Fibroblast of villous mesenchyme (primary cell): ENCODE measurements around the gene NIT1. TPM values are rescaled to one million over a fixed set of nuclear protein-coding genes. Genes with fewer than 3 reads are reported as not detected.

Source experiments
- DNase-seq: peaks from one replicate; pipeline ENCODE4 v3.0.0-alpha.2; 2010; ENCODE audit warnings: low read depth
- H3K4me3 ChIP-seq: 2 replicates; pipeline ENCODE4 v1.5.1; 2011; ENCODE audit warnings: low read depth, mild to moderate bottlenecking, low read length
- total RNA-seq: library from RNA; depleted of rRNA; stranded (reverse); fragments of >200 nt; gene quantifications from 2 replicates; pipeline ENCODE4 v1.2.3, GENCODE V29; 2012
- TF ChIP-seq, protein P1 (sequence below): IDR thresholded peaks from 2 replicates; pipeline ENCODE4 v1.5.1; 2012; ENCODE audit warnings: low read depth, mild to moderate bottlenecking, low read length; ENCODE audit not compliant: insufficient read depth

The NIT1 gene
- total RNA-seq, 1 donor = 26.8 TPM

DNA sequence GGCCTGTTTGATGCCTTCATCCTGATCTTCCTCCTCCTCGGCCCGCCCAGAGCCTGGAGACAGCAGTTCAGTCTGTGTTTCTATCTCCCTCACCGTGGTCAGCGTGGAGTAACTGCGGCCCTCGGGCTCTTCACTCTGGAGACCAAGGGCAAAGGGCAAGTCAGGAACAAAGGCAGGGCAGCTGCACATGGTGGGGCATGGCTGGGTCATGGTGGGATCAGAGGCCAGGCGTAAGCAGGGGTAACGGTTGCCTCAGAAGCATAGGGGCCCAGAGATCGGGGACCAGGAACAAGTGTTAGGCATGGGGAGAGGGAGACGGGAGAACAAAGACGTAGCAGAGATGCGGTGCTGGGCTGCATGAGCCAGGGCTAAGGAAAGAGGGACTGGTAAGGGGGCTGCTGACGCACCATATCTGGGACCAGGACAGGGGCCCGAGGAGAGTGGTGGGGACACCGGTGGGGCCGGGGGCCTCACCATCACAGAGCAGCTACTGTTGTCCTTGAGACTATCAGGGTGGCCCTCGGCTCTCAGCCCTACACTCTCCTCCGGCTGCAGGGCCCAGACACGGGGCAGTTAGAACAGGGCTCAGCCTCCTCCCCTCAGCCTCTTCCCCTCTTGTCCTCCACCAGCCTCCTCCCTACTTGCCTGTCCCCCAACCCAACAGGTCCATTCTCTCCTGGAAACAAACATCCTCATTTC lies 45.0 kb upstream of the NIT1 start:
- TF ChIP-seq, protein P1, sequence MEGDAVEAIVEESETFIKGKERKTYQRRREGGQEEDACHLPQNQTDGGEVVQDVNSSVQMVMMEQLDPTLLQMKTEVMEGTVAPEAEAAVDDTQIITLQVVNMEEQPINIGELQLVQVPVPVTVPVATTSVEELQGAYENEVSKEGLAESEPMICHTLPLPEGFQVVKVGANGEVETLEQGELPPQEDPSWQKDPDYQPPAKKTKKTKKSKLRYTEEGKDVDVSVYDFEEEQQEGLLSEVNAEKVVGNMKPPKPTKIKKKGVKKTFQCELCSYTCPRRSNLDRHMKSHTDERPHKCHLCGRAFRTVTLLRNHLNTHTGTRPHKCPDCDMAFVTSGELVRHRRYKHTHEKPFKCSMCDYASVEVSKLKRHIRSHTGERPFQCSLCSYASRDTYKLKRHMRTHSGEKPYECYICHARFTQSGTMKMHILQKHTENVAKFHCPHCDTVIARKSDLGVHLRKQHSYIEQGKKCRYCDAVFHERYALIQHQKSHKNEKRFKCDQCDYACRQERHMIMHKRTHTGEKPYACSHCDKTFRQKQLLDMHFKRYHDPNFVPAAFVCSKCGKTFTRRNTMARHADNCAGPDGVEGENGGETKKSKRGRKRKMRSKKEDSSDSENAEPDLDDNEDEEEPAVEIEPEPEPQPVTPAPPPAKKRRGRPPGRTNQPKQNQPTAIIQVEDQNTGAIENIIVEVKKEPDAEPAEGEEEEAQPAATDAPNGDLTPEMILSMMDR = no peak
- no peak overlapping the region for H3K4me3 ChIP-seq

DNA sequence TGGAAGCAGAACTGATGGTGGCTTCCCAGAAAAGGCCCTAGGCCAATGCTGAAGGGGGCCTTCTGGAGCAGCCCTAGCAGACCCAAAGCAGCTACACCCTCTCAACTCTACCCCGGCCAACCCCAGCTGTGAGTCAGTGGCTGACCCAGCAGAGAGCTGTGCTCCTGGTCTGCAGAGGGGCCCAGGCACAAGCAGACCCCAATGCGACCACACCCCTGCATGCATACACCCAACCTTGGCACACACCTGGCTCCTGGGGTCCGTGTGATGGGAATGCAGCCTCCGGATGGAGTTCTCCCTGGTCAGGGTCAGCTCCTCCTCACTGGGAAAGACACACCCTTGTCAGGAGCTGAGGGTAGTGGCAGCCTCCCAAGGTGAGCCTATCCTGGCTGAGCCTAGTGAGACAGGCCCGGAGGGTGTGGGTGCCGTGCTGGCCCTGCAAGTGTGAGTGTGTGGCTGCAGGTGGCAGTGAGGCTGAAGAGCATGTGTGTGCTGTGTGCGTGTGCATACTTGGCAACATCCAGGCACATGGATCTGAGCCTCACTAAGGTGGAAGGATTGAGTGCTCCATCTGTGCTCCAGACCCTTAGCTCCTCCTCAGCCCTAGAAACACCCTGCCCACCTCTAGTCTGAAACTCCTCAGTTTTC lies 44.3 kb upstream of the NIT1 start:
- TF ChIP-seq, protein P1 = no peak

More for the DNA sequence above, 45.0 kb upstream of the NIT1 start:
- no peak for DNase-seq

DNA sequence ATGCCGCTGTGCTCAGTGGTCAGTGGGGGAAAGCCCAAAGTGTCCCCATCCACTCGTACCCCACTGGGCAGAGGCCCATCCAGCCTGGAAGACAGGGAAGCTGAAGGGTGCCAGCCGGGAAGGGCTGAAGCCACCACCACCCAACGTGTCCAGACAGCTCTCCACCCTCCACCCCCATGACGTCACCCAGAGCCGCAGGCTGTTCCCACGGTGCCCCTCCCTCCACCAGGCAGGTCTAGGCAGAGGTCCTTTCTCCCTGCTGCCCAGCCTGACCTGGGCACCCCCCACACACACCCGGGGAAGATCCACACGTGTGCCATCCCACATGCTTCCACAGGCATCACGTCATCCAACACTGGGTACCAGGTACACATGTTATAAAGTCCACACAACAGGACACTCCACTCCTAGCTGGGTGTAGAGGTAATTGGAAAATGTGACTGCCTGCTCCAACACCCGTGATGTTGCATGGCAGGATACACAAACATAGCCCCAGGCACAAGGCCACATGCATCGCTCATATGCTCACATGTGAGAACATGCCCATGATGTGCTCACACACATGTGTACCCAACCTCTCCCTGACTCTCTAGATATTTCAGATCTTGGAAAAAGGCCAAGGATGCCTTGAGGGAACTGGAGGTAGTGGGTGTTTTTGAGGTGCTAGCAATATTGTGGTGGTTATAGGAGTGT lies 43.1 kb upstream of the NIT1 start:
- TF ChIP-seq, protein P1 = no peak

More for the DNA sequence above, 44.3 kb upstream of the NIT1 start:
- no peak for DNase-seq
- no peak overlapping the region for H3K4me3 ChIP-seq

DNA sequence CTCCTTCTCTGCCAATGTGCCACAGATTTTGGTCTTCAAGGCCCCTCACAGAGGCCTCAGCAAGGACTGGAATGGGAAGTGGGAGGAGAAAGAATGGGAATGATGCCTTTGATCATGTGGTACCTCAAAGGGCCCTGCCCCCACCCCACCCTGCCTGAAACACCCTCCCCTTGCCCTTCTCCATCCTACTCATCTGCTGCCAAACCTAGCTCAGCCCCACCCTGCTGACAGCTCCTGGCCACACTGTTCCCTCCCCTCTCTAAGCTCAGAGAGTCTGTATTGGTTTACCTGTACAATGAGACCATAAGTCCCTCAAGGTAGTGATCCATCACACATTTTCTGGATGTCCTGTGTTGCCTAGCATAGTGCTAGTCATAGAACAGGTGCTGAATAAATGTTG lies 41.5 kb upstream of the NIT1 start:
- no peak for DNase-seq
- H3K4me3 ChIP-seq = no peak overlapping the region
- TF ChIP-seq, protein P1 = no peak

More for the DNA sequence above, 43.1 kb upstream of the NIT1 start:
- H3K4me3 ChIP-seq = peak overlapping the region; percentile 27
- peak; percentile 51 for DNase-seq

DNA sequence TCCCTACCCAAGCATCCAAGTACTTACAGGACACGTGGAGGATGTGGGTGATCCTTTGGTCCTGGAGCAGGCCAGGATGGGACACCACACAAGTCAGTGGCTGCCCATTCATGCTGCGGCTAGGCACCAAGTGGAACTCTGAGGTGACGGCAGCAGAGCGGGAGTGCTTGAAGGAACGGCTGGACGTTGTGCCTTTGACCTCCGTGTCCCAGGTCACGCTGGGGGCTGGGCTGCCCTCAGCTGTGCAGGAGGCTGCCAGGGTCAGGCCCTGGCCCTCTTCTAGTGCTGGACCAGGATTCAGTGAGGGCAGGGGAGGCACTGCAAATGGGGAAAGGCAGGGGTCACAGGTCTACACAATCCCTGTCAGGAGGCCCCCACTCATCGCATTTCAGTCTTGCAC lies 40.5 kb upstream of the NIT1 start:
- TF ChIP-seq, protein P1 = no peak
- H3K4me3 ChIP-seq = no peak overlapping the region
- no peak for DNase-seq

DNA sequence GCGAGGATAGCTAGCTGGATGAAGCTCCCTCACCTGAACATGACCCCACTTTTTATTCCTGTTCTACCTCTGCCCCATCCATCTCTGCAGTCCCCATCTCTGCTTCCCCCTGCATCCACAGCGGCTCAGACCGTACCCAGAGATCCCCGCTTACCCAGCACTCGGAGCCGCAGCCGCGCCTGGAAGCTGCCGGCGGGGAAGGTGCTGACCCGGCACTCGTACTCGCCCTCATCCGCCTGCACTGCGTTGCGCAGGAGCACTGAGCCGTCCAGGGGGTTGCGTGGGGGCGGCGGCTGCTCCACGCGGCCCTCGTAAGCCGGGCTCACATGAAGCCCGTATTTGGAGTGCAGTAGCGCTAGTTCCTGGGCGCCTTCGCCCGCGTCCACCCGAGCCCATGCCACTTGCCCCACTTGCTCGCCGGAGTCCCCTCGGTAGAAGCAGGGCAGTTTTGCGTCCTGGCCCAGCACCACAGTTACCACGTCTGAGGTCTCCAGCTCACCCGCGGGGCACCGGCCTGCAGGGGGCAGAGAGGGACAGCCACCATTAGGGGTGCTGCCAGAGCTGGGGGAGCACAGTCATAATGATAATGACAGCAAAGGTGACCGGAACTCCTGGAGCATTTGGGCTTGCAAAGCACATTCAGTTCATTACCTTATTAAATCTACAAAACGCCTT lies 38.3 kb upstream of the NIT1 start:
- no peak for DNase-seq
- TF ChIP-seq, protein P1 = no peak
- no peak overlapping the region for H3K4me3 ChIP-seq
